HG03066 (cell line): ENCODE data around the gene TTYH1.

Source experiments
- ATAC-seq: cut with Tn5 transposase; IDR thresholded peaks from one replicate; pipeline ENCODE4 v1.9.1; 2021; ENCODE audit warnings: low read depth; ENCODE audit not compliant: unreplicated experiment

TTYH1 gene

DNA sequence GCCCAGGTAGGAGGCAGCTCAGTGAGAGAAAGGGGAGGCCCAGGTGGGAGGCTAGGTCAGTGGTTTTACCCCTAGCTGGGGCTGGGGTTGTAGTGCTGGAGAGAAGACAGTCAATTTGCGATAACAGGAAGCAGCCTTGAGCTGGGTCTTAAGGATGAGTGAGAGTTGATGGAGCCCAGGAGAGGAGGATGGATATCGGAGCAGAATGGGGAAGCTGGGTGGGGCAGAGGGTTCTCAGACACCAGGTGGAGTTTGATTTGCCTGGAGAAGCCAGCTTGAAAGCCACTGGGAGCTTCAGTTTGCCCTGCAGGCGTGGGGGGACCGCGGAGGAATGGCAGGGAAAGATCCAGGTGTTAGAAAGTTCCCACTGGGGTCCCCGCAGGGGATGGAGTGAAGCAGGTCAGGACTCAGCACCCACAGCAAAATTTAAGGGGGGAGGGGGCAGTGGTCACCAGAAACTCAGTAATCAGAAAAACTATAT lies 58.7 kb downstream of the TTYH1 start:
- ATAC-seq = no peak

DNA sequence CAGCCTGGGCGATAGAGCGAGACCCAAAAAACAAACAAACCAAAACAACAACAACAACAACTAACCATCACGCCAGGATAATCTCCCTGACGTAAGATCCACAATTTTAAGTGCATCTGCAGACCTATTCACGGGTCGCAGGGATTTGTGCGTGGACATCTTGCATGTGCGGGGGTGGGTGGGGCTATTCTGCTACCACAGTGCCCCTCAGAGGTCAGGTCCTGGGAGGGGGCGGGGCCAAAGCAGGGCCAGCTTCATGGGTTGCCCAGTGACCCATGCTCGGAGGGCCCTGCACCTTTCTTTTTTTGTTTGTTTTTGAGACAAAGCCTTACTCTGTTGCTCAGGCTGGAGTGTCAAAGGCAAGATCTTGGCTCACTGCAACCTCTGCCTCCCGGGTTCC lies 60.4 kb downstream of the TTYH1 start:
- no peak for ATAC-seq

DNA sequence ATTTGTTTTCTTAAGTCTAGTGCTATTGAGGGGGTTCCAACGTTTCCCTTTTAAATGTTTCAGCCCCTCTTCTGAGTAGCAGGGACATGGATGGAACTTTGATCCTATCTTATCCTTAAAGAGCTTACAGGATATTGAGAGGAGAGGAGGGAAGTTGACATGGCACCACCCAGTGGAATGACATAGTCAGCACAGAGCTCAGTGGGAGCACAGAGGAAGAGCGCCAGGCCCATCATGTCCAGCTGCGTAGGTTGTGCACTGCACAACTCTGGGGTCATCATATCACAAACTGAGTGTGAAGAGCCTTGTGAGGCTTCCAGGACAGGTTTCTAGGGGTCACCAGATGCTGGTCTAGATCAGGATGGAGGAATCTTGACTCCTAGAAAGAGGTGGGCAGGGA lies 62.4 kb downstream of the TTYH1 start:
- no peak for ATAC-seq

DNA sequence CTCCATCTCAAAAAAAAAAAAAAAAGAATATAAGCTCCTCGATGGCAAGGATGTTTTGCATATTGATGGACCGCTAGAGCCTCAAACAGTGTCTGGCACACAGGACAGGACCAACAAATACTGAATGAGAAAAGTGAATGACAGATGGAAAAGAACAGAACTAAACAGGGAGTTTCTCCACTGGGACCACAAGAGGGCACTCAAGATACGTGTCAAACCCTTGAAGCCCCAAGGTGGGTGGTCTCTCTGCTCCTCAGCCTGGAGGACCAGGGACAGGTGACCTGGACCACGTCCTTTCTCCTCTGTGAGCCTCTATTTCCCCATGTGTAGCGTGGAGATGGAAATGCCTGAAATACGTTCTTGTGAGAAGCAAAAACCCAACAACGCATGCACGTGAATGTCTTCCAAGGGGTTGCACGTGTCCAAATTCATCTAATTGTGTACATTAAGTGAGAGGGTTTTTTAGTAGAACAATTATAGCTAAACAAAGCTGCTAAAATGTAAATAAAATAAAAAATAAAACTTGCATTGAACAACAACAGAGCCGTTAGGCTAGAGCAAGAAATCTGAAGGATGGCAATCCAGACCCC lies 63.5 kb downstream of the TTYH1 start:
- ATAC-seq = no peak

DNA sequence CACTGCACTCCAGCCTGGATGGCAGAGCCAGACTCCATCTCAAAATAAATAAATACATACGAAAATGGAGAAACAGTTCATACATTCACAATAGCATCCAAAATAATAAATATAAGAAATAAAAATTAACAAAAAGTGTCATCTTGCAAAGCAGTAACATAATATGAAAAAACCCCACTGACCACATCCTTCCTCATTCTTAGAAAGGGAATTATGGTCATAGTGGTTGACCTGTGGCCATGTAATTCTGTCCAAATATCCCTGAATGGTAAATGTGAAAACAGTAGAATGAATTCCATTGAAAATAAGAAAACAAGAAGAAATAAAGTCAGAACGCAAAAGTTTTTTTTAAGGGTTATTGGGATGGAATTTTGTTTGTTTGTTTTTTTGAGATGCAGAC lies 64.8 kb downstream of the TTYH1 start:
- no peak for ATAC-seq

DNA sequence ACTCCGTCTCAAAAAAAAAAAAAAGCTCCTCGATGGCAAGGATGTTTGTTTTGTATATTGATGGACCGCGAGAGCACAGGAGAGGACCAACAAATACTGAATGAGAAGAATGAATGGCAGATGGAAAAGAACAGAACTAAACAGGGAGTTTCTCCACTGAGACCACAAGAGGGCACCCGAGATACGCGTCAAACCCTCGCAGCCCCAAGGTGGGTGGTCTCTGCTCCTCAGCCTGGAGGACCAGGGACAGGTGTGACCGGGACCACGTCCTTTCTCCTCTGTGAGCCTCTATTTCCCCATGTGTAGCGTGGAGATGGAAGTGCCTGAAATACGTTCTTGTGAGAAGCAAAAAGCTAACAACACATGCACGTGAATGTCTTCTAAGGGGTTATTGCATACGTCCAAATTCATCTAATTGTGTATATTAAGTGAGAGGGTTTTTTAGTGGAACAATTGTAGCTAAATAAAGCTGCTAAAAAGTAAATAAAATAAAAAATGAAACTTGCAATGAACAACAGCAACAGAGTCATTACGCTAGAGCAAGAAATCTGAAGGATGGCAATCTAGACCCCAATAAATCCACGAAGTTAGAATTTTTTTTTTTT lies 66.2 kb downstream of the TTYH1 start:
- no peak for ATAC-seq

DNA sequence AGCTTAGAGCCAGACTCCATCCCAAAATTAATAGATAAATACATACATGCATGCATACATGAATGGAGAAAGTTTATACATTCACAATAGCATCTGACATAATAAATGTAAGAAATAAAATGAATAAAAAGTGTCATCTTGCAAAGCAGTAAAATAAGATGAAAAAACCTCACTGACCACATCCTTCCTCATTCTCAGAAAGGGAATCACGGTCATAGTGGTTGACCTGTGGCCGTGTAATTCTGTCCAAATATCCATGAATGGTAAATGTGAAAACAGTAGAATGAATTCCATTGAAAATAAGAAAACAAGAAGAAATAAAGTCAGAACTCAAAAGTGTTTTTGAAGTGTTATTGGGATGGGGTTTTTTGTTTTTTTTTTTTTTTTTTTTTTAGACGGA lies 67.6 kb downstream of the TTYH1 start:
- ATAC-seq = no peak

DNA sequence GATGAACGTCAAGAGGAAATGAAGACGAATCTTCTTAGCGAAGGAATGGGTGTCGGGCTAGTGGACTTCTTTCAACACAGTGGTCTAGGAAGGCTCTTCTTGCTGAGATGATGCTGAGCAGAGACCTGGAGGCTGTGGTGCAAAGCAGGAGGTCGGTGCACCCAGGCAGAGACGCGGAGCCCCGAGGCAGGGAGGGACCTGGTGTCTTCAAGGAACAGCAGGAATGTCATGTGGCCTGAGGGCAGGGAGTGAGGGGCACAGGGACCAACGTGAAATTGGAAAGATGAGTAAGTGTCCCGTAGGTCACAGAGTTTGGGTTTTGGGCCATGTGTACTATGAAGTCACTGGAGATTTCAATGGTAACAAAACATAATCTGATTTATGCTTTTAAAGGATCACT lies 69.2 kb downstream of the TTYH1 start:
- ATAC-seq = no peak

DNA sequence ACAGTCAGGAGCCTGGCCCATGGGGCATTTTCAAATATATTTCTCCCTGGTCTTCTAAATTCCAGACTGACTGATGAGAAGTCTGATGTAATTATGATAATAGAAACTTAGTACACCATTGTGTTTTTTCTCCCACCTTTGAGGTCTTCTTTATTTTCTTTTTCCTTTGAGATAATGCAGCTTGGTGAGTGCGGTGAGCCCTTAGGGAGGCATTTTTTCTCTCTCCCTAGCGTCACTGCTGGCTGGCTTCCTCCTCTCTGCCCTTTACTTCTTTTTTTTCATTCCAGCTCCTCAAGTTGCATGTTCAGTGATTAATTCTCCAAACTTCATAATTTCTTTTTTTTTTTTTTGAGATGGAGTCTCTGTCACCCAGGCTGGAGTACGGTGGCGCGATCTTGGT lies 70.6 kb downstream of the TTYH1 start:
- no peak for ATAC-seq
